DMS153 treated with DMSO at 0.1 percent for 48 hours (cell line): Measurements from ENCODE around the gene PARS2.
"Not testable (repeated sequence)": the region's sequence is repeated elsewhere in the genome, so short reads cannot be mapped to it uniquely, and the experiment has no call there.

ENCODE experiments used
- DNase-seq: peaks from one replicate; lab custom pipeline; 2025; ENCODE audit not compliant: unreplicated experiment; lab: John Stamatoyannopoulos, UW

PARS2 gene

DNA sequence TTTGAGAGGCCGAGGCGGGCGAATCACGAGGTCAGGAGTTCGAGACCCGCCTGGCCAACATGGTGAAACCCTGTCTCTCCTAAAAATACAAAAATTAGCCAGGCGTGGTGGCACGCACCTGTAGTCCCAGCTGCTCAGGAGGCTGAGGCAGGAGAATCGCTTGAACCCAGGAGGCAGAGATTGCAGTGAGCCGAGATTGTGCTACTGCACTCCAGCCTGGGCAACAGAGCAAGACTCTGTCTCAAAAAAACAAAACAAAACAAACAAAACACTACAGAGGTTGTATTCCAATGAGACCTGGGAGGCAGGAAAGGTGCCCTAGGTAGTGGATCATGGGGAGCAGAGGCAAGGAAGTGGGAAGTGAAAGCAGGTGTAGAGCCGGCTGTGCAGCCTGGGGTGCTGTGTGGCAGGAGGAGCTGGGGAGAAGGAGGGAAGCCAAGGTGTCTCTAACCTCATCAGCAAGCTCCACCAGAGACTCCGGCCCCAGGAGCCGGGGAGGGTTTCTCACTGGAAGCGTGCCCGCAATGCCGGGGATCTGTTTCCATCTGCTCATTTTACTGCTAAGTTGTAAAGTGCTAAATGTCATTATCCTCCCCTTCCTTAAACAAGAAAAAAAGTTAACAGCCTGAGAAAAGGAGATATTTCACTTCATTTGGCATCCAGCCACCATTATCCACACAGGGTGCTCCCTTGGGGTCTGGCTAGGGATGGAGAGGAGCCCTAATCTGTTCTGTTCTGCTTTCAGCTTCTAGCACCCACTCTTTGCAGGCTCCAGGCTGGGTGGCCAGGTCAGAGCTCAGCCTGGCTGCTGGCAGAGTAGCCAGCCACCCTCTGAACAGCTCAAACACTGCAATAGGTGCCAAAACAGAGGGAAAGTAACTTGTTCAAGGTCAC, 11.8 kb upstream of the PARS2 start:
- not testable (repeated sequence) for DNase-seq

DNA sequence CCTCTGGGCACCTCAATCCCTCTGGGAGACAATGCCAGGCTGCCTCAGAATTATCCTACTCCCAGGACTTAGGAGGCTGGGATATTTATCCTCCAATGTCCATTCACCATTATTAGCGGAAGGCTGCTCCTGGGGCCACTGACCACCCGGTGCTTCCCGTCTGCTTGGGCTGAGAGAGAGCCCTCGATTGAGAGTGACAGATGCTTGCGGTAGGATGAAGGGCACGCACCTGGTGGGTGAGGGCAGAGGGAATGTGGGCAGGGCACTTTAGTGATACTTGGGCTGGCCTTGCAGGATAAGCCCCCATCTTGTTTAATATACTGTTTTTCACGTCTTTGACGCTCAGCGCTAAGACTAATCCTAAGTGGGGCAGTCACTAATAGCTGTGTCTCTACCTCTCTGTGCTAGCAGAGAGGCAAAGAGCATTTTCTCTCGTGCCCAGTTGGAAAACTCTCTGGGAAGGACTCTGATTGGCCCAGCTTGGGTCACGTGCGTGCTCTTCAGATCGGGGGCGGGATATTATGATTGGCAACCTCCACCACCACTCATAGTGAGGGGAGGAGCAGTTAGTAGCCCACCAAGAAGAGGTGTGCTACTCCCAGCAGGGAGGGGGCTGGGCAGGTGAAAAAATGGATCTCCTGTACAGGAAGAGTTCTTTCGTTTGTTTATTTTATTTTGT, 10.6 kb upstream of the PARS2 start:
- DNase-seq: no peak

- DNase-seq: no peak
Measured at GRCh38 chr1:54772951-54773350, 8.6 kb upstream of the PARS2 start.

- no peak for DNase-seq
Measured at GRCh38 chr1:54768093-54768492, 3.8 kb upstream of the PARS2 start.

GRCh38 chr1:54767526-54767925, 3.2 kb upstream of the PARS2 start:
- no peak for DNase-seq

GRCh38 chr1:54766726-54767125, 2.4 kb upstream of the PARS2 start:
- DNase-seq: no peak

DNA sequence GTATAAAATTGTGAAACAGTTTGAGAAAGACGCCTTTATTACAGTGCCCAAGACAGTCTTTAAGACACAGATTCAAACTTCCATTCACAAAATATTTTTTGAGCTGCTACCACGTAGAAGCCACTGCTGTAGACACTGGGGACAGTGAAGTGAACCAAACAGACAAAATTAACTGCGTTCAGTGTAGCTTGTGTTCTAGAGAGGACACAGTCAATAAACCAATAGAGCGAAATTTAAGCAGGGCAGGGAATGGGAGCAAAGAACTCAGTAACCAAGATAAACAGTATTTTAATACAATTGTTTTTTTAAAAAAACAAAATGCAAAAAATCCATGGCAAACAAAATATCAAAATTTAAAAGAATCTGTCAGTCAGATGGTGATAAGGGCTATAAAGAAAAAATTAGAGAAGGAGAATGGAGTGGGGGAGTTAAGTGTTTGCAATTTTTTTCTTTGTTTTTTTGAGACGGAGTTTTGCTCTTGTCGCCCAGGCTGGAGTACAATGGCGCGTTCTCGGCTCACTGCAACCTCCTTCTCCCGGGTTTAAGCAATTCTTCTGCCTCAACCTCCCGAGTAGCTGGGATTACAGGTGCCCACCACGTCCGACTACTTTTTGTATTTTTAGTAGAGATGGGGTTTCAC, 719 bp upstream of the PARS2 start:
- no peak for DNase-seq

DNA sequence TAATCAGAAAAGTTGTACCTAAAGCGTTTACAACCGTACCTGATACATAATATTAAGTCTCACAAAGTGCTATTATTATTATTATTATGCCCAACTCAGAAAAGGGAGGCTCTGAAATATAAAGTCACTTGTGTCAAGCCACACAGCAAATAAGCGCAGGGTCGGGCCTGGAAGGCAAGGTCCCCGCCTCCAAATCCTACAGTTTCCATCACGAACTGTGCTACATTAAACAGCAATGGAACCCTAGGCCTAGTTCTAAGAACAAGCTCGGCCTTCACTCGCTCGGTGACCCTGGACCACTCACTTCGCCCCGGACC, 549 bp downstream of the PARS2 start:
- DNase-seq: no peak

DNA sequence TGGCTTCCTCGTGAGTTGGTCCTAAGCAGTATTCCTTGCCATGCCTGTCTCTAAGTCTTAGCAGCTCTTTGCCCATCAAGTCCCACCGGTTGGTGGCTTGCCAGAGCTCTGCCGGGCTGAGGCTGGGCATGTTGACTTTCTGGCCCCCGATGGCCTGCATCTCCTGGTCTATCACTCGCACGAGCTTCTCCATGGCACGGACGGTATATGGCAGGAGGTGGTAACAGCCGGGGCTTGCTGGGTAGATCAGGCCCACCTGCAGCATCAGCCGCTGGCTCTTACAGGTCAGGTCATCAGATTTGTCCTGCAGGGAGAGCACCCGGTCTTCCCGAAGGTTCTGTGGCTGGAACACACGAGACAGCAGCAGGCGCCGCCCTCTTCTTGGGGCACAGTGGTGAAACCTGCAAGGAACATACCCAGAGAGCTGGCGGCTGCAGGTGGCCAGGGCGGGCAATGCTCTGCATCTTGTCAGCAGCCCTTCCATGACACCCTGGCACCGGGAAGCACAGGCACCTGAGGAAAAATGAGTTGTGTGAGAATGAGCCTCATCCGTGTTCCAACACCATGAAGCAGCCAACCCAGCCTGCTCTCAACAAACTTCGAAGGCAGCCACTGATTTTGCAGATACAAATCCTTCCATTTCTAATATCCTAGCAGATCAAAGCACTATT, 5.5 kb downstream of the PARS2 start:
- no peak for DNase-seq

GRCh38 chr1:54757833-54758232, 6.5 kb downstream of the PARS2 start:
- no peak for DNase-seq

DNA sequence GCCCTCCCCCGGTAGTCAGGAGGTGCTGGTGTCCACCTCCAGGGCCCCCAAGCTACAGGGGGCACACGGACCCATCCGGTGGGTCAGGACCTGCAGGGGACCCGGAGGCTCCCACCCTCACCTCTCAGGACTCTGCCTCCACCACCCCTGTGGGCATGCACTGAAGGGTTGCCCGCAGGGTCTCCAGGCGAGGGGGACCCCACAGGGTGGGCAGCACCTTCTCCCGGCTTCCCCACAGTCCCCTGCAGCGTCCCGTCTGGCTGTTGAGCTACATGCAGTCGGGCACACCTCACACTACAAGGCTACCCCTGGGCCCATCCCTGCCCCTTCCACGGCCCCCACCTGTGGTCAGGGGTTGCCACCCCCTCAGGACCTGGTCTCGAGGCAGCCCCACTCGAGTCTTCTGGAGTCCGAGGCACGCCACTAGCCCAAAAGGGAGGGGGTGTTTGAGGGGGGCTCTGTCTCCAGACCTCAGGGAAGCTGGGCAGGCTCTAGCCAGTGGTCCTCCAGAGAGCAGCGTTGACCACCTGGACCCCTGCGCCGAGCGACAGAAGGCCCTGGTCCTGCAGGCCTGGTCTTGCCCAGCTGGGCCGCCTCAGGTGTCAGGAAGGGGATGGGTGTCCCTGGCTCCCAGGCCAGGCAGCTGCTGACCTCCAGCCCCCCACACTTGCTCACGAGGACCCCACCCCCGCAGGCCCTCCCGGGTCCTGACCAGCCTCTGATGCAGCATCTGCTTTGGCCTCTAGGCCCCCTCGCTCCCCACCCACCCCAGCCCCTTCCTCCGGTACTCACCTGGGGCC, 9.6 kb downstream of the PARS2 start:
- no peak for DNase-seq

- DNase-seq: no peak
Measured at GRCh38 chr1:54754045-54754444, 10.3 kb downstream of the PARS2 start.

DNA sequence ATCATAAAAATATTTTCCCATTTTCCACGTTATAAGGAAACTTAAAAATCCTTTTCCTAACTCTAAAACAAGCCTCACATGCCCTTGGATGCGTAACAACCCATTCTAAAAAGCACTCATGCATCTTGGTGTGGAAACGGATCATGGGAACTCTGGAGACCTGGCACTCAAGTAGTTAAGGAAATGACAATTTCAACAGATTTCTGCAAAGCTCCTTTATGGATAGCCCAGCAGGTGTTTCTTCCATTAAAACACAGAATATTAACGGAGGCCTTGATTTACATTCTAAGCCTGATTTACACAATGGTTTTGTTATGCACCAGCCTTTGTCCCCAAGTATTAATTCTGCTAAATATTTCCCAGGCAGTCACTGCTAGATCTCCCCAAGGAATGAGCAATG, 12.9 kb downstream of the PARS2 start:
- DNase-seq: no peak

GRCh38 chr1:54750596-54750995, 13.7 kb downstream of the PARS2 start:
- no peak for DNase-seq

GRCh38 chr1:54748094-54748835, 16.1 kb downstream of the PARS2 start:
- no peak for DNase-seq

- no peak for DNase-seq
Measured at GRCh38 chr1:54745864-54746263, 18.5 kb downstream of the PARS2 start.

DNA sequence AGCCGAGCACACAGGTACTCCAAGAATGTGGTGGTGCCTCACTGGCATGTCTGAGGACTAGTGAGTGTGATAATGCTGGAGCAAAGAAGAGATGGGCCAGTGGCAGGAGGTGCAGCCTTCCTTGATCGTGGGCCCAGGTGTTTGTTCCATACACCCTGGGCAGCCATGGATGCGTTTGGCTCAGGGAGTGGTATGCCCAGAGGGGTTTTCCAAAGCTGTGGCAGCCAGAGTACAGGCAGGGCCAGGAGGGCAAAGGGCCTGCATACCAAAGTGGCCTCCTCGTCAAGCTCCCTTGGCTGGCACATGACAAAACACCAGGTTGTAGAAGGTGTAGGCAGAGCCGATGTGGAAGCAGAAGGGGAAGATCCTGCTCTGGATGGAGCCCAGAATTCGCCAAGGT, 19.0 kb downstream of the PARS2 start:
- DNase-seq: no peak

DNA sequence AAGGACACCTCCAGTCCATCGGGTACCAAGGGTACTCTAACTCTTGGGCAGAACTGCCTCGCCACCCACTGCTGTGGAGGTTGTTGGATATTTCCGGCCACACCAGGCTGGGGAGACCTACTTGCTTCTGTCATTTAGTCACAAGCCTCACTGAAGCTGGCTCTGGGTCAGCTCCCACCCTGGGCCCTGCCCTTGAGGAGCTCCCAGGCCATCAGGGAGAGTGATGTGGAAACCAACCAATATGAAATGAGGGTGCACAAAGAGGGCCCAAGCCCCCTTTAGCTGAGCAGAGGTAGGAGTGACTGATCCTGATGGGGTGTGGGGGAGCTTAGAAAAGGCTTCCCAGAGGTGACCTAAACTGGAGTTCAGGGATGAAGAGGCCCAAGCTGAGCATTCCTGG, 19.6 kb downstream of the PARS2 start:
- no peak for DNase-seq

DNA sequence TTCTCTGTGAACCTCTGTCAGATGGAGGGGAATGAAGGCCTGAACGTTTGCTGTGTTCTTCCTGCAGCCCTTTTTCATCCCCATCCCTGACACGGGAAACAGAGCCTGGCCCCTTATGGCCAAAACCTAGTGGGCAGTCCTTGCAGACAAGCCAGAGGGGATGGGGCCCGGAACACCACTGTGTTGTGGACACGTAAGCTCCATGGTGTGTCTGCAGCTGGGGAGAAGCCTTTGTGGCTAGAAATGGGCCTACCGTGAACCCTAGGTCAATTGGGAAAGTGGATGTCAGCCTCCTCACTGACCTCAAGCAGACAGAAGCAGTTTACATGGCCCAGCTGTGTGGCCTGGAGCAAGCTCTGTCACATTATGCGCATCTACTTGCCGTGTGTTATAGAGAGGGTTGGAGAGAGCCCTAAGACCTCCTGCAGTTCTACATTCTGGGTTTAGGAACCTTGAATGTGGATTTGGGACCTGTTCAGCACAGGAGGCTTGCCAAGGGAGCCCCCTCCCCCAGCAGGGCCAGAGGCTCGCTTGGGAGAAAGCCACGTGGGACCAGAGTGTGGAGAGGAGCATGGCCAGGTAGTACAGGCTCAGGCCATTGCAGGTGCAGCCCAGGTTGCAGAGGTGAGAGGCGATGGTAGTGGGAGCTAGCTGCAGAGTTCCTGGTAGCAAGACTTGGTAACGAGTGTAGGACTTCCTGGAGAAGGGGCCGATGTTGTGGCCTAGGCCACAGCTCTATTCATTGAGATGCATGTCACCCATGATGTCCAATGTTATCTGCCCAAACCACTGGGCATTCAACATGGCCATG, 20.7 kb downstream of the PARS2 start:
- DNase-seq: no peak
